ENCODE measurements around the gene KMT2E.

The KMT2E gene

DNA sequence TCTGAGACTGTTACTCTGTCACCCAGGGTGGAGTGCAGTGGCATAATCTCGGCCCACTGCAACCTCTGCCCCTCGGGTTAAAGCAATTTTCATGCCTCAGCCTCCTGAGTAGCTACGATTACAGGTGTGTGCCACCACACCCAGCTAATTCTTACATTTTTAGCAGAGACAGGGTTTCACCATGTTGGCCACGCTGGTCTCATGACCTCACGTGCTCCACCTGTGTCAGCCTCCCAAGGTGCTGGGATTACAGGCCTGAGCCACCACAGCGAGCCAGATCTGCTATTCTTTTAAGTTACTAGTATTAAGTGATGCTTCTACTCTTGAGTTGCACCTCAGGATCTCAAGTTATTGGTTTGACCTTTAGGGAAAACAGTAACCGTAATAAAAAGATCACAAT lies 23.0 kb upstream of the KMT2E start:
- Histone ChIP-seq H3K4me2 (ENCODE audit: low read length) (no peak overlapping the region), H3K9me3 (ENCODE audit: control insufficient read depth, insufficient read depth, low read length) (no peaks in the 10 kb centered on the region), H3K4me3 (ENCODE audit: low read length) (no peak overlapping the region), H3K4me1 (ENCODE audit: control insufficient read depth, low read length) (peaks cover 57% of the 10 kb centered on the region), H3K79me2 (ENCODE audit: control insufficient read depth, low read length) (peaks cover 8% of the 10 kb centered on the region), H3F3A (ENCODE audit: control insufficient read depth, insufficient read depth) (peaks cover 33% of the 10 kb centered on the region), H3K36me3 (ENCODE audit: control insufficient read depth, low read length) (peaks cover 44% of the 10 kb centered on the region), H4K20me1 (ENCODE audit: control insufficient read depth, insufficient read depth, low read depth, low read length) (peaks cover 32% of the 10 kb centered on the region), H3K9me2 (replicated peaks; ENCODE audit: control insufficient read depth, low read length) (no peaks in the 10 kb centered on the region), H3K27me3 (ENCODE audit: control insufficient read depth, low read length) (no peaks in the 10 kb centered on the region), H3K27ac (ENCODE audit: low read depth, low read length) (no peak overlapping the region)
- TF ChIP-seq, protein P1, sequence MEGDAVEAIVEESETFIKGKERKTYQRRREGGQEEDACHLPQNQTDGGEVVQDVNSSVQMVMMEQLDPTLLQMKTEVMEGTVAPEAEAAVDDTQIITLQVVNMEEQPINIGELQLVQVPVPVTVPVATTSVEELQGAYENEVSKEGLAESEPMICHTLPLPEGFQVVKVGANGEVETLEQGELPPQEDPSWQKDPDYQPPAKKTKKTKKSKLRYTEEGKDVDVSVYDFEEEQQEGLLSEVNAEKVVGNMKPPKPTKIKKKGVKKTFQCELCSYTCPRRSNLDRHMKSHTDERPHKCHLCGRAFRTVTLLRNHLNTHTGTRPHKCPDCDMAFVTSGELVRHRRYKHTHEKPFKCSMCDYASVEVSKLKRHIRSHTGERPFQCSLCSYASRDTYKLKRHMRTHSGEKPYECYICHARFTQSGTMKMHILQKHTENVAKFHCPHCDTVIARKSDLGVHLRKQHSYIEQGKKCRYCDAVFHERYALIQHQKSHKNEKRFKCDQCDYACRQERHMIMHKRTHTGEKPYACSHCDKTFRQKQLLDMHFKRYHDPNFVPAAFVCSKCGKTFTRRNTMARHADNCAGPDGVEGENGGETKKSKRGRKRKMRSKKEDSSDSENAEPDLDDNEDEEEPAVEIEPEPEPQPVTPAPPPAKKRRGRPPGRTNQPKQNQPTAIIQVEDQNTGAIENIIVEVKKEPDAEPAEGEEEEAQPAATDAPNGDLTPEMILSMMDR (IDR thresholded peaks at IDR 0.05; ENCODE audit: low read depth, low read length, poor library complexity, severe bottlenecking) = no peak
- no peak for TF ChIP-seq EZH2phosphoT487 (IDR thresholded peaks at IDR 0.05; ENCODE audit: borderline replicate concordance, low read length)

GRCh38 chr7:104992306-104992705 lies 21.7 kb upstream of the KMT2E start:
- H3K4me3 ChIP-seq (ENCODE audit: low read length) = no peak overlapping the region
- H3K27ac ChIP-seq (ENCODE audit: low read depth, low read length) = no peak overlapping the region
- peaks cover 48% of the 10 kb centered on the region for H3K36me3 ChIP-seq (ENCODE audit: control insufficient read depth, low read length)
- H3K27me3 ChIP-seq (ENCODE audit: control insufficient read depth, low read length) = no peaks in the 10 kb centered on the region
- no peak overlapping the region for H3K4me2 ChIP-seq (ENCODE audit: low read length)
- peaks cover 50% of the 10 kb centered on the region for H3K4me1 ChIP-seq (ENCODE audit: control insufficient read depth, low read length)
- H3K79me2 ChIP-seq (ENCODE audit: control insufficient read depth, low read length) = no peaks in the 10 kb centered on the region; the same call in 1 of the 2 replicates
- H3F3A ChIP-seq (ENCODE audit: control insufficient read depth, insufficient read depth) = peaks cover 24% of the 10 kb centered on the region
- no peaks in the 10 kb centered on the region for H3K9me2 ChIP-seq (replicated peaks; ENCODE audit: control insufficient read depth, low read length)
- no peaks in the 10 kb centered on the region for H3K9me3 ChIP-seq (ENCODE audit: control insufficient read depth, insufficient read depth, low read length)
- no peak for TF ChIP-seq EZH2phosphoT487 (IDR thresholded peaks at IDR 0.05; ENCODE audit: borderline replicate concordance, low read length)
- TF ChIP-seq, protein P1 (IDR thresholded peaks at IDR 0.05; ENCODE audit: low read depth, low read length, poor library complexity, severe bottlenecking) = no peak
- peaks cover 43% of the 10 kb centered on the region for H4K20me1 ChIP-seq (ENCODE audit: control insufficient read depth, insufficient read depth, low read depth, low read length)

- H3K79me2 ChIP-seq (ENCODE audit: control insufficient read depth, low read length) = no peaks in the 10 kb centered on the region; the same call in 1 of the 2 replicates
- peaks cover 41% of the 10 kb centered on the region for H4K20me1 ChIP-seq (ENCODE audit: control insufficient read depth, insufficient read depth, low read depth, low read length)
- no peak overlapping the region for H3K4me2 ChIP-seq (ENCODE audit: low read length)
- H3K4me1 ChIP-seq (ENCODE audit: control insufficient read depth, low read length) = peaks cover 40% of the 10 kb centered on the region
- TF ChIP-seq, protein P1 (IDR thresholded peaks at IDR 0.05; ENCODE audit: low read depth, low read length, poor library complexity, severe bottlenecking) = no peak
- TF ChIP-seq EZH2phosphoT487 (IDR thresholded peaks at IDR 0.05; ENCODE audit: borderline replicate concordance, low read length) = no peak
- no peaks in the 10 kb centered on the region for H3K9me2 ChIP-seq (replicated peaks; ENCODE audit: control insufficient read depth, low read length)
- H3K4me3 ChIP-seq (ENCODE audit: low read length) = no peak overlapping the region
- no peaks in the 10 kb centered on the region for H3K9me3 ChIP-seq (ENCODE audit: control insufficient read depth, insufficient read depth, low read length)
- peaks cover 57% of the 10 kb centered on the region for H3K36me3 ChIP-seq (ENCODE audit: control insufficient read depth, low read length)
- no peak overlapping the region for H3K27ac ChIP-seq (ENCODE audit: low read depth, low read length)
- no peaks in the 10 kb centered on the region for H3K27me3 ChIP-seq (ENCODE audit: control insufficient read depth, low read length)
- H3F3A ChIP-seq (ENCODE audit: control insufficient read depth, insufficient read depth) = peaks cover 15% of the 10 kb centered on the region; the same call in 1 of the 2 replicates
Observed at GRCh38 chr7:104993217-104993862, 20.7 kb upstream of the KMT2E start.

Measured in DOHH2 (cell line).